OCI-LY7 (cell line): ENCODE results near the gene ADAMTS2. TPM values are rescaled to one million over a fixed set of nuclear protein-coding genes. Genes with fewer than 3 reads are reported as not detected.

ENCODE experiments used
- BruUV-seq: library from RNA; stranded (reverse); fragments of 400-500 nt; replicated peaks from 2 replicates; lab custom pipeline; 2021; lab: Mats Ljungman, UMichigan
- CTCF ChIA-PET: fragments of 300-600 bp; sonication (Branson Sonifier 250); formaldehyde crosslinking; loops from one replicate; lab custom pipeline; 2022; ENCODE audit warnings: antibody characterized with exemption; ENCODE audit not compliant: unreplicated experiment; lab: Charles Lee
- POLR2A ChIA-PET: fragments of 300-600 bp; sonication (Branson Sonifier 250); formaldehyde crosslinking; loops from one replicate; lab custom pipeline; 2022; ENCODE audit warnings: antibody characterized with exemption; lab: Charles Lee
- DNase-seq: peaks from one replicate; pipeline ENCODE4 v3.0.0-alpha.2; 2015; ENCODE audit warnings: low spot score
- H2AFZ ChIP-seq: fragments of 200-600 bp; sonication (generic), shearing (Covaris generic); 2 replicates; pipeline ENCODE4 v1.6.1; 2014; ENCODE audit warnings: mild to moderate bottlenecking, antibody characterized with exemption, low read length, moderate library complexity
- H3K27ac ChIP-seq: fragments of 200-600 bp; sonication (generic); 2 replicates; pipeline ENCODE4 v1.5.1; 2014; ENCODE audit warnings: mixed run types, low read depth, mild to moderate bottlenecking, moderate library complexity, low read length, inconsistent platforms; ENCODE audit not compliant: poor library complexity, severe bottlenecking
- H3K36me3 ChIP-seq: fragments of 200-600 bp; sonication (generic); 2 replicates; pipeline ENCODE4 v1.6.1; 2014; ENCODE audit warnings: mild to moderate bottlenecking, antibody characterized with exemption, low read length, moderate library complexity, mixed read lengths; ENCODE audit not compliant: insufficient read depth
- H3K4me1 ChIP-seq: fragments of 200-600 bp; sonication (generic); 2 replicates; pipeline ENCODE4 v1.5.1; 2014; ENCODE audit warnings: mild to moderate bottlenecking, low read length; ENCODE audit not compliant: insufficient read depth, poor library complexity, severe bottlenecking
- H3K4me2 ChIP-seq: fragments of 200-600 bp; sonication (generic); 2 replicates; pipeline ENCODE4 v1.6.1; 2014; ENCODE audit warnings: mild to moderate bottlenecking, low read length
- H3K4me3 ChIP-seq: fragments of 200-600 bp; sonication (generic); 2 replicates; pipeline ENCODE4 v1.5.1; 2014; ENCODE audit warnings: mild to moderate bottlenecking, low read depth, low read length; ENCODE audit not compliant: poor library complexity, severe bottlenecking
- H3K79me2 ChIP-seq: fragments of 200-600 bp; sonication (generic); 2 replicates; pipeline ENCODE4 v1.6.1; 2016; ENCODE audit warnings: low read depth, mild to moderate bottlenecking, low read length, moderate library complexity, mixed read lengths; ENCODE audit not compliant: insufficient read depth
- H3K9me2 ChIP-seq: fragments of 200-600 bp; sonication (generic); 2 replicates; pipeline ENCODE4 v1.6.1; 2016; ENCODE audit warnings: mild to moderate bottlenecking, low read length, mixed read lengths; ENCODE audit not compliant: insufficient read depth
- H3K9me3 ChIP-seq: fragments of 200-600 bp; sonication (generic); 2 replicates; pipeline ENCODE4 v1.6.1; 2014; ENCODE audit warnings: mild to moderate bottlenecking, mixed run types, low read length, mixed read lengths
- H4K20me1 ChIP-seq: fragments of 200-600 bp; sonication (generic); 2 replicates; pipeline ENCODE4 v1.6.1; 2014; ENCODE audit warnings: mild to moderate bottlenecking, antibody characterized with exemption, low read length, moderate library complexity, mixed read lengths; ENCODE audit not compliant: insufficient read depth
- CTCF ChIP-seq: fragments of 200-600 bp; sonication (generic); conservative IDR thresholded peaks from 2 replicates; pipeline ENCODE4 v1.5.1; 2014; ENCODE audit warnings: mild to moderate bottlenecking, antibody characterized with exemption, low read length, moderate library complexity, mixed read lengths
- EZH2phosphoT487 ChIP-seq: fragments of 200-600 bp; sonication (generic); IDR thresholded peaks from 2 replicates; pipeline ENCODE4 v1.6.1; 2018; ENCODE audit warnings: low read depth, borderline replicate concordance, mild to moderate bottlenecking, mixed run types, antibody characterized with exemption, low read length, moderate library complexity, mixed read lengths
- intact Hi-C: fragments of 100-400 bp; cut with micrococcal nuclease; formaldehyde crosslinking; loops from one replicate; pipeline ENCODE4 v1.10.0; 2022; ENCODE audit not compliant: unreplicated experiment
- total RNA-seq, 2 experiments: library from RNA; depleted of rRNA in 1 of 2; stranded (reverse); fragments of >200 nt in 1 of 2; shearing (Covaris generic) in 1 of 2; gene quantifications; 2 replicates each; pipeline ENCODE4 v1.2.3, GENCODE V29; 2014 to 2022

The ADAMTS2 gene
- total RNA-seq, 2 experiments from 2014 or later, result not detected

GRCh38 chr5:179294891-179295777 lies 50.1 kb downstream of the ADAMTS2 start:
- H3K4me1 ChIP-seq, result no peaks in the 10 kb centered on the region
- no TSS peak for BruUV-seq
- no peak overlapping the region for H3K27ac ChIP-seq
- no peaks in the 10 kb centered on the region for H4K20me1 ChIP-seq
- CTCF ChIA-PET, result no interaction called here
- H3K4me2 ChIP-seq, result no peak overlapping the region
- intact Hi-C loops, result no loop called here
- no peaks in the 10 kb centered on the region for H3K79me2 ChIP-seq
- TF ChIP-seq EZH2phosphoT487 (no peak), CTCF (no peak)
- H3K4me3 ChIP-seq, result no peak overlapping the region
- H3K9me2 ChIP-seq, result no peaks in the 10 kb centered on the region
- POLR2A ChIA-PET, result no interaction called here
- no peaks in the 10 kb centered on the region for H3K36me3 ChIP-seq
- no peaks in the 10 kb centered on the region for H3K9me3 ChIP-seq
- H2AFZ ChIP-seq, result no peak overlapping the region
- DNase-seq, result no peak

DNA sequence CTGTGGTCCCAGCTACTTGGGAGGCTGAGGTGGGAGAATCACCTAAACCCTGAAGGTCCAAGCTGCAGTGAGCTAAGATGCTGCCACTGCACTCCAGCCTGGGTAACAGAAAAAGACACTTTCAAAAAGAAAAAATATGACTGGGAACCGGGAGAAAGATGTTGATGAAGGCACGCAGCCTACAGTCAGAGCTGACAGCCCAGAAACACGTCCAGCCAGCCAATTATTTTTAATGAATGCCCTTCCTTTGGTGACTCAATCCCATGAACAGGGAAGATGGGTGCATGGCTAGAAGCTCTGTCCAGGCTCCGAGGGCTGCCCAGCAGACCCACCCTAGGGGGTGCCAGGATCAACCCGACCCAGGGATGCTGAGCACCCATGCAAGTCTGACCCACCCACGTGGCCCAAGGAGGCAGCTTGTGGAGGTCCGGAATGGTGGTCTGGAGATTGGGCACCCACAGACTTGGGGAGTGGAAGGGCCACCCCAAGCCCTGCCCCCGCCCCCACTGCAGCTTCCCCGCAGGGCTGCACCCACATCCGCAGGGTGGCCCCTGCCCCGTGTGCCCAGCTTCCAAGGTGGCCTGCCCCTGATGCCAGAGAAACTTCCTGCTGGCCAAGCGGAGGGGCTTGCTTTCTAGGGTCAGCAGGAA lies 51.0 kb downstream of the ADAMTS2 start:
- Histone ChIP-seq H2AFZ (no peak overlapping the region), H4K20me1 (no peaks in the 10 kb centered on the region), H3K4me2 (no peak overlapping the region), H3K9me3 (no peaks in the 10 kb centered on the region), H3K9me2 (no peaks in the 10 kb centered on the region), H3K4me3 (no peak overlapping the region), H3K79me2 (no peaks in the 10 kb centered on the region), H3K4me1 (no peaks in the 10 kb centered on the region), H3K36me3 (no peaks in the 10 kb centered on the region), H3K27ac (no peak overlapping the region)
- intact Hi-C loops, result no loop called here
- BruUV-seq, result no TSS peak
- no peak for DNase-seq
- ChIA-PET POLR2A (no interaction called here), CTCF (no interaction called here)
- TF ChIP-seq EZH2phosphoT487, result no peak

DNA sequence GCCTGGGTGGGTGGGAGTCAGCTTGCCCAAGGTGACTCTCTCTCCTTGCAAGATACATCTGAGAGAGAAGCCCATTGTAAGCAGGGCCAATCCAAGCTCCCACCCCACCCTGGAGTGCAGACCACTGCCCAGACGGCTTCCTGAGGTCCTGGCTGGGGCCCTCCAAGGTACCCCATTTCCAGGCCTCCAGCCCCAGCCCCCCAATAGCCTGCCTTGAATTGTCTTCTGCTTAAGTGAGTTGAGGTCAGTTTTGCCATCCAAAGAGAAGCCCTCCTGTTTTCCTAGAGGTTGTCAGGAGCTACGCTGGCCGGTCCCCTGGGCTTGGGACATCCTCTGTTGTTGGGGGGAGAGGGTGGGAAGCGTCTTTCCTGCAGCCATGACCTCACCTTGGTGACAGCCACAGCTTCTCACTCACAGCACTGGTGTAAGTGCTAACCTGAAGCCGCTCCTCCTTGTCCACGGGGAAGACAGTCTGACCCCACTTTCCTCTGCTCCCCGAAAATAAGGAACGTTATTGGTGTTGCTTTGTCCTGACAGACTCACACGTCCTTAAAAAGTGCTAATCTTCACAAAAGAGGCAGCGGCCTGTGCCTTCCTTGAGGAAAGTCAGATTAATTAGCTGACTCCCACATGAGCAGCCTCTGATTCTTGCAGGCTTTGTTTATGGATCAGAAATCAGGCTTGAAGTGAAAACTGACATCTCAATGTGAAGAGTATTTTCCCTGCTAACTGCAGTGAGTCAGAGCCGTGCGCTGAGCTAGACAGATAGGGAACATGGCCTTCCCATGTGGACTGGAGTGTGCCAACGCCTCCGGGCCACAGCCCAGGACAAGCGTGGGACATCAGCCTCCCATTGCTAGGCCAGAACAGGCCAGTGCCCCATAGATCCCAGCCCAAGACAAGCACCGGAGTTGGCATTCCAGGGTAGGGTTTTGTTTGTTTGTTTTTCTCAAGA lies 52.3 kb downstream of the ADAMTS2 start:
- Histone ChIP-seq H3K36me3 (no peaks in the 10 kb centered on the region), H3K4me2 (no peak overlapping the region), H4K20me1 (no peaks in the 10 kb centered on the region), H3K27ac (no peak overlapping the region), H2AFZ (no peak overlapping the region), H3K9me3 (no peaks in the 10 kb centered on the region), H3K4me1 (no peaks in the 10 kb centered on the region), H3K79me2 (no peaks in the 10 kb centered on the region), H3K4me3 (no peak overlapping the region), H3K9me2 (no peaks in the 10 kb centered on the region)
- ChIA-PET CTCF (no interaction called here), POLR2A (no interaction called here)
- TF ChIP-seq EZH2phosphoT487 (no peak), CTCF (no peak)
- BruUV-seq, result no TSS peak
- DNase-seq, result no peak
- intact Hi-C loops, result no loop called here
